ENCODE results near the gene SDK1. TPM values are rescaled to one million over a fixed set of nuclear protein-coding genes. Genes with fewer than 3 reads are reported as not detected.

The SDK1 gene
- total and polyA plus RNA-seq, 10 of the 15 experiments (the other 5 are each of a cell fraction or from before 2014, with no cell fraction given): 0.14 to 0.33 TPM; not detected in 8

DNA sequence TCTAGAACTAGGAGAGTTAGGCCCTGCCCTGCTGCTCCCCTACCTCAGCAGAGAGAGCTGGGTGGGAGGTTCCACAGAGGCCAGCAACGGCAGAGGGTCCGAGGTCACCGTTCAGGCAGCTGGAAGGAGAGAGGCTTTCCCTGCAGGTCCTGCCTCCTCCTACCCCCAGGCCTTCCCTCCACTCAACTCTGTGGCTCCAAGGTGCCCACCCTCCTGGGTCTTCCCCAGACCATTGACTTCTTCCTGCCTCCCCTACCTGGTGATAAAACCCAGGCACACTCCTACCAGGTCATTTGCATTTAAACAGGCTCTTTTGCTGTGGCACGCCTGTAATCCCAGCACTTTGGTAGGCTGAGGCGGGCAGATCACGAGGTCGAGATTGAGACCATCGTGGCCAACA, 865.8 kb downstream of the SDK1 start:
- Histone ChIP-seq H3K79me2 (ENCODE audit: control insufficient read depth, insufficient read depth, low read length) (no peaks in the 10 kb centered on the region), H3K4me1 (ENCODE audit: control insufficient read depth, insufficient read depth, low read length) (no peaks in the 10 kb centered on the region), H3K9ac (ENCODE audit: control insufficient read depth, insufficient read depth, low read length) (no peak overlapping the region), H4K20me1 (ENCODE audit: control insufficient read depth, insufficient read depth) (no peaks in the 10 kb centered on the region), H3K9me3 (replicated peaks; ENCODE audit: control insufficient read depth, insufficient read depth, low read length) (no peaks in the 10 kb centered on the region; the same call in 2 of the 3 replicates), H3K27ac (ENCODE audit: control insufficient read depth, insufficient read depth) (no peak overlapping the region), H3K27me3 (replicated peaks in 1 of 2; ENCODE audit: control insufficient read depth in 2 of 2, insufficient read depth in 2 of 2, low read length in 1 of 2) (no peaks in the 10 kb centered on the region), H3K4me3 (no peak overlapping the region), H2AFZ (ENCODE audit: control insufficient read depth, low read depth, low read length) (no peak overlapping the region), H3K4me2 (ENCODE audit: control insufficient read depth, insufficient read depth) (no peak overlapping the region), H3K36me3 (ENCODE audit: control insufficient read depth in 2 of 2, insufficient read depth in 2 of 2, low read length in 1 of 2) (no peaks in the 10 kb centered on the region)
- POLR2A ChIA-PET: no interaction called here
- RAD21 ChIA-PET (ENCODE audit: unreplicated experiment): no interaction called here
- FAIRE-seq (no peak), DNase-seq (ENCODE audit: low read depth, low spot score) (no peak), ATAC-seq (no peak)
- BruUV-seq (replicated peaks): no TSS peak
- in situ Hi-C loops (cut with MboI) (no loop called here), intact Hi-C loops (cut with micrococcal nuclease; ENCODE audit: unreplicated experiment) (no loop called here)
- CTCF ChIA-PET: no interaction called here
- no peak for TF ChIP-seq RAD21 (IDR thresholded peaks at IDR 0.05; ENCODE audit: insufficient read depth, low read depth, low read length)
- no peak for TF ChIP-seq FOS (IDR thresholded peaks at IDR 0.05; ENCODE audit: borderline replicate concordance, extremely low read depth, insufficient read length)
- WGBS (ENCODE audit: insufficient coverage, insufficient replicate concordance, low lambda C conversion rate, missing lambda C conversion rate): 37% methylated on average over 8 of the region's 8 CpGs
- SMC1A ChIA-PET (ENCODE audit: uncharacterized antibody, unreplicated experiment): no interaction called here

DNA sequence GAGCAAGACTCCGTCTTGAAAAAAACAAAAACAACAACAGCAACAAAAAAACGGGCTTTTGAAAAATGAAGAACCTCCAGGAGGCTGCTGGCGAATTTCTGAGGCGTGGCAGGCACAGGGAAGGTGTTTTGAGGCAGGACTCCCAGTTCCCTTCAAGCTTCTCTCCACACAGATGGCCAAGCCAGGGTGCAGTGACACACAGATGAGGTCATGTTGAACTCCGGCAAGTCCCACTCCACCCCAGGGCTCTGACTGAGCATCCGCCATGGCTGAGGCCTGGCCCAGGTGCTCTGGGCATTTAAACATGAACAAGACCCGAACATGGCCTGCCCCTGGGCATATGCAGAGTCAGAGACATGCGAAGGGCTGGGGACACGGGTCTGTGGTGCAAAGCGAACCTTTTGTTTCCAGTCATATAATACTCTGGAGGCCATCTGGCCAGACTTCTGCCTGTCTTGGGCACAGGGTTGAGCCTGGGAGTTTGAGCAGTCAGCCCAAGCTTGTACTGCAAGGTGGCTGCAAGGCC, 866.4 kb downstream of the SDK1 start:
- Histone ChIP-seq H3K9me3 (replicated peaks; ENCODE audit: control insufficient read depth, insufficient read depth, low read length) (no peaks in the 10 kb centered on the region; the same call in 2 of the 3 replicates), H4K20me1 (ENCODE audit: control insufficient read depth, insufficient read depth) (no peaks in the 10 kb centered on the region), H3K36me3 (ENCODE audit: control insufficient read depth in 2 of 2, insufficient read depth in 2 of 2, low read length in 1 of 2) (no peaks in the 10 kb centered on the region), H3K27ac (ENCODE audit: control insufficient read depth, insufficient read depth) (no peak overlapping the region), H3K4me3 (no peak overlapping the region), H3K79me2 (ENCODE audit: control insufficient read depth, insufficient read depth, low read length) (no peaks in the 10 kb centered on the region), H3K9ac (ENCODE audit: control insufficient read depth, insufficient read depth, low read length) (no peak overlapping the region), H2AFZ (ENCODE audit: control insufficient read depth, low read depth, low read length) (no peak overlapping the region), H3K4me1 (ENCODE audit: control insufficient read depth, insufficient read depth, low read length) (no peaks in the 10 kb centered on the region), H3K27me3 (replicated peaks in 1 of 2; ENCODE audit: control insufficient read depth in 2 of 2, insufficient read depth in 2 of 2, low read length in 1 of 2) (no peaks in the 10 kb centered on the region), H3K4me2 (ENCODE audit: control insufficient read depth, insufficient read depth) (no peak overlapping the region)
- no TSS peak for BruUV-seq (replicated peaks)
- FAIRE-seq (no peak), DNase-seq (ENCODE audit: low read depth, low spot score) (no peak), ATAC-seq (no peak)
- POLR2A ChIA-PET: no interaction called here
- in situ Hi-C loops (cut with MboI): no loop called here
- RAD21 ChIA-PET (ENCODE audit: unreplicated experiment): no interaction called here
- intact Hi-C loops (cut with micrococcal nuclease; ENCODE audit: unreplicated experiment): no loop called here
- TF ChIP-seq, protein P1, sequence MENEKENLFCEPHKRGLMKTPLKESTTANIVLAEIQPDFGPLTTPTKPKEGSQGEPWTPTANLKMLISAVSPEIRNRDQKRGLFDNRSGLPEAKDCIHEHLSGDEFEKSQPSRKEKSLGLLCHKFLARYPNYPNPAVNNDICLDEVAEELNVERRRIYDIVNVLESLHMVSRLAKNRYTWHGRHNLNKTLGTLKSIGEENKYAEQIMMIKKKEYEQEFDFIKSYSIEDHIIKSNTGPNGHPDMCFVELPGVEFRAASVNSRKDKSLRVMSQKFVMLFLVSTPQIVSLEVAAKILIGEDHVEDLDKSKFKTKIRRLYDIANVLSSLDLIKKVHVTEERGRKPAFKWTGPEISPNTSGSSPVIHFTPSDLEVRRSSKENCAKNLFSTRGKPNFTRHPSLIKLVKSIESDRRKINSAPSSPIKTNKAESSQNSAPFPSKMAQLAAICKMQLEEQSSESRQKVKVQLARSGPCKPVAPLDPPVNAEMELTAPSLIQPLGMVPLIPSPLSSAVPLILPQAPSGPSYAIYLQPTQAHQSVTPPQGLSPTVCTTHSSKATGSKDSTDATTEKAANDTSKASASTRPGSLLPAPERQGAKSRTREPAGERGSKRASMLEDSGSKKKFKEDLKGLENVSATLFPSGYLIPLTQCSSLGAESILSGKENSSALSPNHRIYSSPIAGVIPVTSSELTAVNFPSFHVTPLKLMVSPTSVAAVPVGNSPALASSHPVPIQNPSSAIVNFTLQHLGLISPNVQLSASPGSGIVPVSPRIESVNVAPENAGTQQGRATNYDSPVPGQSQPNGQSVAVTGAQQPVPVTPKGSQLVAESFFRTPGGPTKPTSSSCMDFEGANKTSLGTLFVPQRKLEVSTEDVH (IDR thresholded peaks at IDR 0.05; ENCODE audit: low read depth, partially characterized antibody): no peak
- no peak for TF ChIP-seq TARDBP (IDR thresholded peaks at IDR 0.05; ENCODE audit: borderline replicate concordance)
- TF ChIP-seq, protein P2, sequence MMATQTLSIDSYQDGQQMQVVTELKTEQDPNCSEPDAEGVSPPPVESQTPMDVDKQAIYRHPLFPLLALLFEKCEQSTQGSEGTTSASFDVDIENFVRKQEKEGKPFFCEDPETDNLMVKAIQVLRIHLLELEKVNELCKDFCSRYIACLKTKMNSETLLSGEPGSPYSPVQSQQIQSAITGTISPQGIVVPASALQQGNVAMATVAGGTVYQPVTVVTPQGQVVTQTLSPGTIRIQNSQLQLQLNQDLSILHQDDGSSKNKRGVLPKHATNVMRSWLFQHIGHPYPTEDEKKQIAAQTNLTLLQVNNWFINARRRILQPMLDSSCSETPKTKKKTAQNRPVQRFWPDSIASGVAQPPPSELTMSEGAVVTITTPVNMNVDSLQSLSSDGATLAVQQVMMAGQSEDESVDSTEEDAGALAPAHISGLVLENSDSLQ (IDR thresholded peaks at IDR 0.05): no peak
- TF ChIP-seq, protein P3, sequence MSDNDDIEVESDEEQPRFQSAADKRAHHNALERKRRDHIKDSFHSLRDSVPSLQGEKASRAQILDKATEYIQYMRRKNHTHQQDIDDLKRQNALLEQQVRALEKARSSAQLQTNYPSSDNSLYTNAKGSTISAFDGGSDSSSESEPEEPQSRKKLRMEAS (IDR thresholded peaks at IDR 0.05; ENCODE audit: low read depth, low read length): no peak
- TF ChIP-seq CHD2 (IDR thresholded peaks at IDR 0.05; ENCODE audit: borderline replicate concordance, low read depth, low read length): no peak
- no peak for TF ChIP-seq POU2F2 (IDR thresholded peaks at IDR 0.05; ENCODE audit: borderline replicate concordance, low read depth, low read length)
- no peak for TF ChIP-seq ZNF622 (IDR thresholded peaks at IDR 0.05)
- TF ChIP-seq NR2C2 (IDR thresholded peaks at IDR 0.05; ENCODE audit: borderline replicate concordance, control insufficient read depth, insufficient read length, low read depth): no peak
- TF ChIP-seq SMAD5 (IDR thresholded peaks at IDR 0.05; ENCODE audit: low read depth): no peak
- TF ChIP-seq NR2F1 (conservative IDR thresholded peaks at IDR 0.05): no peak
- TF ChIP-seq CHD4 (IDR thresholded peaks at IDR 0.05): no peak
- 29% methylated on average over 10 of the region's 10 CpGs for WGBS (ENCODE audit: insufficient coverage, insufficient replicate concordance, low lambda C conversion rate, missing lambda C conversion rate)
- CTCF ChIA-PET: no interaction called here
- SMC1A ChIA-PET (ENCODE audit: uncharacterized antibody, unreplicated experiment): no interaction called here

Data from GM12878 (cell line).